Stimulated activated CD4-positive, alpha-beta T cell treated with anti-CD3 and anti-CD28 coated beads, Interleukin-12 subunit alpha, Interleukin-12 subunit beta, amount 100 ng/mL, for 24 hours (primary cell): ENCODE results near the gene FAM236B.
"Not testable (repeated sequence)": the region's sequence is repeated elsewhere in the genome, so short reads cannot be mapped to it uniquely, and the experiment has no call there.

Experiments used
- DNase-seq, 2 experiments: peaks; one replicate each; pipeline ENCODE4 v3.0.0-alpha.2; 2020; ENCODE audit warnings: low read depth in 2 of 2

The FAM236B gene

DNA sequence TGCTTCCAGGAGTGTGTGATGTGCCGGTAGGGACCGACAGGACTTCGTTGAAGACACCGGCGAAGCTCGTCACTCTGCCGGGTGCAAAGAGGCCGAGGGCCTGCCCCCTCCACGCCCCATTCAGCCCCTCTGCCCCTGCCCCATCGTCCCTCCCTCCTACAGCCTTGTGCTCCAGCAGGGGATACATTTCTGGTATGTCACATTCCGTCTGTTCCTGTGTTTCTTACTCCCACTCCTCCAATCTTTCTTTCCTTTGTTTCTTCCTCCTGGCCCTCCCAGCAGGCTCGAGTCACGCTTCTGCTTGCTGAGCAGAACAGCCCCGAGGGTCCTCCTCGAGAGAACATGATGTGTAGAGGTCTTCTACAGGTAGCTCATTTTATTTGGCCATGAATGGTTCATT lies at the start of gene FAM236B:
TSS of gene FAM236B (minus strand) at position 101 of the 400 bp plus-strand sequence. CDS start at position 1, 100 bp downstream.
- DNase-seq: not testable (repeated sequence)

DNA sequence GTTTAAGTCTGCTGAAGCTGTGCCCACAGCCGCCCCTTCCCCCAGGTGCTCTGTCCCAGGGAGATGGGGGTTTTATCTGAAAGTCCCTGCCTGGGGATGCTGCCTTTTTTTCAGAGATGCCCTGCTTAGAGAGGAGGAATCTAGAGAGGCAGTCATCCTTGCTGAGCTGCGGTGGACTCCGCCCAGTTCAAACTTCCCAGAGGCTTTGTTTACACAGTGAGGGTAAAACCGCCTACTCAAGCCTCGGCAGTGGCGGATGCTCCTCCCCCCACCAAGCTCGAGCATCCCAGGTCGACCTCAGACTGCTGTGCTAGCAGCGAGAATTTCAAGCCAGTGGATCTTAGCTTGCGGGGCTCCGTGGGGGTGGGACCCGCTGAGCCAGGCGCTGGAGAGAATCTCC lies 48.2 kb upstream of the FAM236B start:
- DNase-seq: not testable (repeated sequence)

DNA sequence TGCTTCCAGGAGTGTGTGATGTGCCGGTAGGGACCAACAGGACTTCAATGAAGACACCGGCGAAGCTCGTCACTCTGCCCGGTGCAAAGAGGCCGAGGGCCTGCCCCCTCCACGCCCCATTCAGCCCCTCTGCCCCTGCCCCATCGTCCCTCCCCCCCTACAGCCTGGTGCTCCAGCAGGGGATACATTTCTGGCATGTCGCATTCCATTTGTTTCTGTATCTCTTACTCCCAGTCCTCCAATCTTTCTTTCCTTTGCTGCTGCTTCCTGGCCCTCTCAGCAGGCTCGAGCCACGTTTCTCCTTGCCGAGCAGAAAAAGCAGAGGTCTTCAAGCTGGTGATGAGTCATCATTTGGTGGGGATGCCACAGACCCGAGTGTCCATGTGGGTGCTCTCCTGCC lies 25.6 kb upstream of the FAM236B start, which contains the start of gene FAM236D:
TSS of gene FAM236D (minus strand) at position 101 of the 400 bp plus-strand sequence. CDS start at position 1, 100 bp downstream.
- DNase-seq: not testable (repeated sequence)

DNA sequence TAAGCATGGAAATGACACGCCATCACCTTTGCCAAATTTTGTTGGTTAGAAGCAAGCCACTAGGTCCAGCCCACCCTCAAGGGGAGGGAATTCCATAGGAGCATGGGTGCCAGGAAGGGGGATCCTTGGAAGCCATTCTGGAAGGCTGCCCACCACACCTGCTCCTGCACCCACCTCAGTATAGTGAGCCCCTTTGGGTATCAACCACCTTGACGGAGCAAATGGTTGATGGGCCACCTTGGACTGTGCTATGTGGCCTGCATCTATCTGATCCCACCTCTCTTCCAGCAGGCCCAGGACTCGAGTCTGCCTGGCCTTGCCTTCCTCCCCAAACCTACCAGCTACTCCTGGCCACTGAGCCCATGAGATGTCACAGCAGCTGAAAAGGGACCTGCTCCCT lies 7.9 kb upstream of the FAM236B start:
- DNase-seq: not testable (repeated sequence)

DNA sequence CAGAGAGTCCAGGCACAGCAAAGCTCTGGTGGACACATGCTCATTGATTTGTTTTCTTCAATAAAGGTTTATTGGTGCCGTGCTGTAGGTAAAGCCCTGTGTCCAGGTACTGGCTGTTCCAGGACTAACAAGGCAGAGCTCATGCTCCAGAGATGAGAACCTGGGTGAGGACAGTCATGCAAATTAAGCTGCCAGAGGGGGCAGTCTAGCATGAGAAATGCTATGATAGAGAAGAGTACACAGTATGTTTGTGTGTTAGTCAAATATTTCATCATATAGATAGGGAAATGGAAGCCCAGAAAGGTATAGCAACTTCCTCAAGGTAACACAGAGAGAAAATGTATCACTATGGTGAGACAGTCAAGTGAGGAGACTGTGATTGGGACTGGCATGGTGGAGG lies 5.7 kb upstream of the FAM236B start:
- DNase-seq: not testable (repeated sequence)

DNA sequence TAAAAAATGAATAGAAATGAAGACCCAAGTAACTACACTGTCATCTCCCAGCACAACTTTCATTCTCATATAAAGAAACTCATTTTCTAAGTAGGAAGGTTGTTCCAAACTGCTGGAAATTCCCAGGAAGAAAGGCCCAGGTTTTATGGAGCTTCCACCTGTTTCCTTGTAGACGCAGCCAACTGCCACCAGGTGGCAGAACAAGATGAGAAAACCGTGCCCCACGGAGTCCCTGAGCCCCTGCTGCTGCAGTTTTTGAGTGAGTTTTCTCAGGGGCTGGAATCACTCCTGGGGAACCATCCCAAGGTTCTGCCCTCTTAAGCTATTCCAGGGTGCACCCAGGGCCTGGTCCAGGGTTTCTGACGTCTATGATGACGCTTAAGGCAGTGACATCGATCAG lies 1.5 kb upstream of the FAM236B start:
- DNase-seq: not testable (repeated sequence)

DNA sequence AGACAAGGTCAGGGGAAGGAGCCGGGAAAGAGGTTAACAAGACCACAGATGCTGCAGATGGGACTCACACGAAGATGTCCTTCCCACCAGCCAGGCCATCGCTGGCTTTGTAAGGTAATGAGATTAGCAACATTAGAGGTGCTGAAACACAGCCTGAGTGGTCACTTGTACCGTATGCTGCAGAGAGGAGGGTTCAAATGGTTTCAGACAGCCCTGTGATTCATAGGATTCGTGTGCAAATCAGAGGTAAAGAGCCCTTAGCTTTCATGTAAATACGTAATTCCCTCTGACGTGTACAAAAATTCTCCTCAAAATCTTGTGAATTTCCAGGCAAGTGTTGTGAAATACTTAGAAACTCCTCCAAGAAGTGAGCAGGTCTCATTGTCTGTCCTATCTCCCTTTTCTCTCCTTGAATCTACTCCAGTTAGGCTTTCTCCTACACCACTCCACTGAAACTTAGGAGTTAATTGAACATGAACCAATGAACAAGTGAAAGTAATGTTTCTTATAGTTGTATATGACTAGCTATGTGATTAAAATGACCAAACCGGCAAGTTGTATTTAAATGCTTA lies 991 bp upstream of the FAM236B start:
- not testable (repeated sequence) for DNase-seq

DNA sequence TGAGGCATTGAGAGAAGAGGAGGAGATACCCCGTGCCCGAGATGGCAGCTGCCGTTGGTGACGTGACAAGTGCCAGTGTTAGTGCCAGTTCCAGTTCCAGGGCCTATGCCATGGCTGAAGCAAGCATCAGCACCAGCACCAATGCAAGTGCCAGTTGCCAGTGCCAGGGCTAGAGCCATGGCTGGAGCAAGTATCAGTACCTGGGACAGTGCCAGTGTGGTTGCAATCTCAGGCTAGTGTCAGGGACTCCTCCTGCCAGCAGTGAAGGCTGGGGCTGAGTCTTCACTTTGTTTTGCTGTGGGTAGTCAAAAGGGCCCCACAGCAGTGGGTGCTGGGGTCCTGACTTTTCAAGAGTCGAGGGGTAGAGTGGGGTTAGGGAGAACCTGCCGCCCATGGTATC lies 4.3 kb downstream of the FAM236B start:
- DNase-seq: not testable (repeated sequence)

DNA sequence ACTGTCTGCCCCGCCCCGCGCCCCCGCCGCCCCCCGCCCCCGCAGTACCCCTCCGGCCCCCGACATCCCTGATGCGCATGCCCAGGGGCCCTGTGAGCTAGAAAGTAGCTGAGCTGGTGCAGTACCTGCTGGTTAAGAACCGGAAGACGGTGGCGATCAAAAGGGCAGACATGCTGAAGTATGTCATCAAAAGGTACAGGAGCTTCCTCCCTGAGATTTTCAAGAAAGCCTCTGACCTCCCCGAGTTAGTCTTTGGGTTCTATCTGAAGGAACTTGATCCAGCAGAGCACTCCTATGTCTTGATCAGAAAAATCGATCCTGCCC lies 5.0 kb downstream of the FAM236B start:
- not testable (repeated sequence) for DNase-seq

DNA sequence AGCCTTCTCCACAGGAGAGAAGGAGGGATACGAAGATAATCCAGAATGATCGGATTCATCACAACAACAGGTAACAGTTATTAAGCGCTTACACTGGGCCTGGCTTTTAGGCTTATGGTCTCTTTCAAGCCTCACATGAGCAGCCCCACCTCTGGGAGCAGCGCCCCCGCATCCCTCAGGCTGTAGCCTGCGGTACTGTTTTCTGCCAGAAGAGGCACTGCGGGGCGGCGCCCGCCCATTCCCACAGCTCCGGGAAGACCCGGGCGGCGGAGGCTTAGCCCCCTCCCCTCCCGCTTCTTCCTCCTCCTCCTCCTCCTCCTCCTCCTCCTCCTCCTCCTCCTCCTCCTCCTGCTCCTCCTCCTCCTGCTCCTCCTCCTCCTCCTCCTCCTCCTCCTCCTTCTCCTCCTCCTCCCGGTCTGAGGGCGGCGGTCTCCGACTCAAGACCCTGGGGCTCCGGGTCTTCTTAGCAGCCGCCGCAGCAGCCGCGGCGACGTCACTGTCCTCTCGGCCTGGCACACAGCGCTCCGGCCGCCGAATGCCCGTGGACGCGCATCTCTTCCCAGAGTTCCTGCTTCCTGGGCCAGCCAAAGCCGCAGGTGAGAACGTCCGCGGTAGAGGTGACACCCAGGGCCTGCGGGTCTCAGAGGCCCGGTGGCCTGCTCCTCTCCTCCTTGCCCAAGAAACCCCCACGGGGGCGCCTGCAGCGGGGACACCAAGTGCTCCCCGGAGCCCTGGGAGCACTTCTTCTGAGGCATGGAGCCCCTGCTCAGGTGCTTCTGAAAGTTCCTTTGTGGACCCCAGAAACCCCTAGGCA lies 5.6 kb downstream of the FAM236B start, which contains the start of gene DMRTC1B:
TSS of gene DMRTC1B (plus strand) at position 238 of the 814 bp plus-strand sequence. CDS start 68,246 bp downstream, outside the sequence.
- not testable (repeated sequence) for DNase-seq

DNA sequence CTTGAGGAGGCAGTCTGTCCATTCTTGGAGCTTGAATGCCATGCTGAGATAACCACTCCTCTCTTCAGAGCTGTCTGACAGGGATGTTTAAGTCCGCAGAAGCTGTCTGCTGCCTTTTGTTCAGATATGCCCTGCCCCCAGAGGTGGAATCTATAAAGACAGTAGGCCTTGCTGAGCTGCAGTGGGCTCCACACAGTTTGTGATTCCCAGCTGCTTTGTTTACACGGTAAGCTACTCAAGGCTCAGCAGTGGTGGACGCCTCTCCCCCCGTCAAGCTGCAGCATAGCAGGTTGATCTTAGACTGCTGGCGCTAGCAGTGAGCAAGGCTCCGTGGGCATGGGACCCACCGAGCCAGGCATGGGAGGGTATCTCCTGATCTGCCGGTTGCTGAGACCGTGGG lies 22.0 kb downstream of the FAM236B start:
- not testable (repeated sequence) for DNase-seq

DNA sequence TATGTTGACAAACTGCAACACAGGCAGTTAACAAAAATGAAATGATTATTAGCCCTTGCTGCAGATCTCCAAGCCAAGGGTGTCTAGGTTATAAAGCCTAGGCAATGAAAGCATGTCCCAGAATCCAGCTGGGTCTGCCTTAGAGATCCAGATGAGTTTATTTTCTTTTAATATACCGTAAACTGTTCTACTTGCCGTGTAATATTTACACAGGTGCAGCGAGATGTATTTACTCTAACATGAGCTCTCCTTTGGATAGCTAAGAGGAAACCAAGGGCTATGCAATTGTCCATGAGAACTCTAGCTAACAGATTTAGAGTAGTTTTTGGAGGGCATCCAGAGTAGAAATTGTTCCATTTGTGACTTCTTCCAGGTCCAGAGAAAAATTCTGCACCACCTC lies 33.9 kb downstream of the FAM236B start:
- not testable (repeated sequence) for DNase-seq

DNA sequence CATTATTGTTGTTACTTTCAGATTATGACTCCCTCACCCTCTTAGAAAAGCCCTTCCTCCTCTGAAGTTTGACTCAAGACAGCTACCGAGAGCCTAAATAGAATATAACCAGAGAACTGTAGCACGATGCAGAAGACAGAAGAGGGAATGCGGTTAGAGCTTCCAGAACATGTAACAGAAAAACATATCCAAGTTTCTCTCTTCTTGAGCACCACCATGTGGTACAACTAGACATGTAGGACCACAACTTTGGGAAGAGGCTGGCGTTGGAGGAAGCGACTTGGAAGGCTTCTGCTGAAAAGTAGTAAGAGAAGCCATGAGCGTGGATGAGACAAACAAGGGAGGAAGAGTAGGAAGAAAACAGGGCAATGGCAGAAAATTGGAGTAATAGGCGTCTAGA lies 36.9 kb downstream of the FAM236B start:
- DNase-seq: not testable (repeated sequence)

DNA sequence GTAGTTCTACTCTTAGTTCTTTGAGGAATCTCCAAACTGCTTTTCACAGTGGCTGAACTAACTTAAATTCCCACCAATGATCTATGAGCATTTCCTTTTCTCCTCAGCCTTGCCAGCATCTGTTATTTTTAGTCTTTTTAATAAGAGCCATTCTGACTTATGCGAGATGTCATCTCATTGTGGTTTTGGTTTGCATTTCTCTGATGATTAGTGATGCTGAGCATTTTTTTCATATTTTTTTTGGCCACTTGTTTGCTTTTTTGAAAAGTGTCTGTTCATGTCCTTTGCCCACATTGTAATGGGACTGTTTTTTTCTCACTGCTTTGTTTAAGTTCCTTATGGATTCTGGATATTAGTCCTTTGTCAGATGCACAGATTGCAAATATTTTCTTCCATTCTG lies 46.9 kb downstream of the FAM236B start:
- no peak for DNase-seq

DNA sequence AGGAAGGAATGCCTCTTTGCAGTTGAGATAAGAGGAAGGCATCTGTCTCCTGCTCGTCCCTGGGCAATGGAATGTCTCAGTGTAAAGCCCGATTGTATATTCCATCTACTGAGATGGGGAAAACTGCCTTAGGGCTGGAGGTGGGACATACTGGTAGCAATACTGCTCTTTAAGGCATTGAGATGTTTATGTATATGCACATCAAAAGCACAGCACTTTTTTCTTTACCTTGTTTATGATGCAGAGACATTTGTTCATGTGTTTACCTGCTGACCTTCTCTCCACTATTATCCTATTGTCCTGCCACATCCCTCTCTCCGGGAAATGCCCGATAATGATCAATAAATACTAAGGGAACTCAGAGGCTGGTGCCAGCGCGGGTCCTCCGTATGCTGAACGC lies 48.8 kb downstream of the FAM236B start:
- DNase-seq: not testable (repeated sequence)
